ENCODE data around the gene NXPE3.

- no peak for TF ChIP-seq CTCF (optimal IDR thresholded peaks at IDR 0.05 in 1 of 3, IDR thresholded peaks at IDR 0.05 in 1 of 3, conservative IDR thresholded peaks at IDR 0.05 in 1 of 3; ENCODE audit: extremely low read depth in 1 of 3, insufficient read depth in 2 of 3, low read length in 3 of 3)
- TF ChIP-seq EZH2 (IDR thresholded peaks at IDR 0.05; ENCODE audit: low read length) = no peak
Observed at GRCh38 chr3:101876142-101876541, 97.1 kb downstream of the NXPE3 start.

Data from keratinocyte (primary cell).